Gastroesophageal sphincter (tissue), 3 donors: ENCODE measurements around the gene ABCG1.

Experiments used
- EP300 ChIP-seq: sonication (generic); formaldehyde crosslinking; IDR thresholded peaks from one replicate; pipeline ENCODE4 v1.6.1; 2017; ENCODE audit warnings: antibody characterized with exemption, mild to moderate bottlenecking
- POLR2A ChIP-seq, 2 donors: fragments of 450-650 bp; IDR thresholded peaks; one replicate each; pipeline ENCODE4 v1.6.1; 2017; ENCODE audit warnings: antibody characterized with exemption in 2 of 2, mild to moderate bottlenecking in 2 of 2, moderate library complexity in 1 of 2
- POLR2AphosphoS5 ChIP-seq: sonication (generic); formaldehyde crosslinking; IDR thresholded peaks from one replicate; pipeline ENCODE4 v1.6.1; 2017; ENCODE audit warnings: antibody characterized with exemption
- TF ChIP-seq, protein P1 (sequence below), 4 experiments: fragments of 200-600 bp in 2 of 4; fragments of 450-650 bp in 2 of 4; sonication (generic) in 1 of 4; IDR thresholded peaks; one replicate each; pipeline ENCODE4 v1.5.1; 2017 to 2019; ENCODE audit warnings: antibody characterized with exemption in 4 of 4, mild to moderate bottlenecking in 2 of 4, moderate library complexity in 2 of 4

DNA sequence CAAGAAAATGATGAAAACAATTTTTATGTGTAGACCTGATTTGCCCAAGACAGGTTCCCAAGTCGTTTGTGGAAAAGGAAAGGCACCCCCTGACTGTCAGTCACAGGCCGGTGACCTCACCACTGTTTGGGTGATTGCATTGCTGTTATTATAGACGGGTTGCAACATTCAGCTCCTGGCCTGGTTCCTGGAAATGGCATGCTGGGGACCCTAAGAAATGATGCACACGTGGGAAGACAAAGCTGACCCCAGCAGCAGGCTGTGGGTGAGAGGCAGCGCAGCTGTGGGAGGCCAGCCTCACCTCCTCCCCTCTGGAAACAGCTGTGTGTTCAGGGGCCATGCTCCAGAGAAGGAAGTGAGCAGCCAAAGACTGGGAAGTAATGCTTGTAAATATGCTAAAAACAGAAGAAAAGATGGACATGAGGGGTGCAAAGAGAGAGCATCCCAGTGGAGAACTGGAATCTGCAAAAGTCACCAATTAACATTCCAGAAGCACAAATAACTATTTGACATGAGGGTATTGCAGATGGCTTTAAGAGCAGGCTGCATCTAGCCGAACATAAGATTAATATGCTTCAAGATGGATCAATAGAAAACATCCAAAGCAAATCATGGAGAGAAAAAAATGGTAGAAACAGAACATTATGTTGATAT, 23.4 kb upstream of the ABCG1 start:
- TF ChIP-seq EP300: no peak
- no peak for TF ChIP-seq POLR2A (IDR thresholded peaks at IDR 0.05)
- TF ChIP-seq POLR2AphosphoS5: no peak
- TF ChIP-seq, protein P1, sequence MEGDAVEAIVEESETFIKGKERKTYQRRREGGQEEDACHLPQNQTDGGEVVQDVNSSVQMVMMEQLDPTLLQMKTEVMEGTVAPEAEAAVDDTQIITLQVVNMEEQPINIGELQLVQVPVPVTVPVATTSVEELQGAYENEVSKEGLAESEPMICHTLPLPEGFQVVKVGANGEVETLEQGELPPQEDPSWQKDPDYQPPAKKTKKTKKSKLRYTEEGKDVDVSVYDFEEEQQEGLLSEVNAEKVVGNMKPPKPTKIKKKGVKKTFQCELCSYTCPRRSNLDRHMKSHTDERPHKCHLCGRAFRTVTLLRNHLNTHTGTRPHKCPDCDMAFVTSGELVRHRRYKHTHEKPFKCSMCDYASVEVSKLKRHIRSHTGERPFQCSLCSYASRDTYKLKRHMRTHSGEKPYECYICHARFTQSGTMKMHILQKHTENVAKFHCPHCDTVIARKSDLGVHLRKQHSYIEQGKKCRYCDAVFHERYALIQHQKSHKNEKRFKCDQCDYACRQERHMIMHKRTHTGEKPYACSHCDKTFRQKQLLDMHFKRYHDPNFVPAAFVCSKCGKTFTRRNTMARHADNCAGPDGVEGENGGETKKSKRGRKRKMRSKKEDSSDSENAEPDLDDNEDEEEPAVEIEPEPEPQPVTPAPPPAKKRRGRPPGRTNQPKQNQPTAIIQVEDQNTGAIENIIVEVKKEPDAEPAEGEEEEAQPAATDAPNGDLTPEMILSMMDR (IDR thresholded peaks at IDR 0.05): no peak
